GM12865 (cell line): ENCODE data around the gene FIBCD1.

Source experiments
- DNase-seq: peaks from one replicate; pipeline ENCODE4 v3.0.0; 2010; ENCODE audit warnings: low read depth
- H3K4me3 ChIP-seq: 2 replicates; pipeline ENCODE4 v1.5.1; 2011; ENCODE audit warnings: mild to moderate bottlenecking, low read depth, low read length, control low read depth
- TF ChIP-seq, protein P1 (sequence below): IDR thresholded peaks from 2 replicates; pipeline ENCODE4 v1.5.1; 2011; ENCODE audit warnings: low read length, control low read depth, low read depth, inconsistent platforms; ENCODE audit not compliant: insufficient read depth; ENCODE audit errors: missing control alignments

FIBCD1 gene

DNA sequence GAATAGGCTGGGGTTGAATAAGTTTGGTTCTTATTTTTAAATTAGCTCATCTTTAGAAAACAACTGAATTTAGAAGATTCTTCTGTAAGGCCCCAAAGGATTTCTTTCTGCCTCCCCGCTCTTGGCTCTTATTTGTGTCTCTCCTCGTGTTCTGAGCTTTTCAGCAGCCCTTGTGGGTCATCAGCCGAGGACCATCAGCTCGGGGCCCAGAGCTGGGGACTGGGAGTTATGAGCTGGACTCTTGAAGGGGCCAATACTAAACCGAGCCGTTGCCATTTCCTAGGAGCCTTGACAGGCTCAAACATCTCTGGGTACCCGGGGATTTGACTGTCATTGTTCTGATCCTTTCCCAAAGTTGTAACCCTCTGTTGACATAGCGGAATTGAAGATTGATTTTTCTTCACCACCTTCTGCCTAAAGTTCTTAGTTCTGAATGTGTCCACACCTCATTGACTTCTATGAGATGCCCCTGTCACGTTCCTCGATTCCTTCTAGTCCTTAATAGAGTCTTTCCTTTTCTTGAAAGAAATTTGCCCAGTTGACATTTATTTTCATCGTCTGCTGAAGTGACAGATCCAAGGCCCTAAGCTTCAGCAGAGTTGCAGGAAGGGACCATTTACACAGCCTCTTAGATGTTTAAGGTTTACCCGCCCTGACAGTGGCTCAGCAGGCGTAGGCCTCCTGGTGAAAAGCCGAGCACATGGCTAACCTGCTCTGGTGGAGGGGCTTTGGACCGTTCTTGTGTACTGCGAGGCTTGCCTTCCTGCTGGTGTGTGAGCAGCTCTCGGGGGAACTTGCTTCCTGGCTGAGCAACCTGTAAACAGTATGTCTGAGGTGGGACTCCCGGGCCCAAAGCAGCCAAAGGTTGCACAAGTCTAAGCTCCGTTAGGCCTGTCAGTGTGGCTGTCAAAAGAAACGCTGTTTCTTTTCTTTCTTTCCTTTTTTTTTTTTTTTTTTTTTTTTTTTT, 80.0 kb downstream of the FIBCD1 start:
- no peak overlapping the region for H3K4me3 ChIP-seq
- TF ChIP-seq, protein P1, sequence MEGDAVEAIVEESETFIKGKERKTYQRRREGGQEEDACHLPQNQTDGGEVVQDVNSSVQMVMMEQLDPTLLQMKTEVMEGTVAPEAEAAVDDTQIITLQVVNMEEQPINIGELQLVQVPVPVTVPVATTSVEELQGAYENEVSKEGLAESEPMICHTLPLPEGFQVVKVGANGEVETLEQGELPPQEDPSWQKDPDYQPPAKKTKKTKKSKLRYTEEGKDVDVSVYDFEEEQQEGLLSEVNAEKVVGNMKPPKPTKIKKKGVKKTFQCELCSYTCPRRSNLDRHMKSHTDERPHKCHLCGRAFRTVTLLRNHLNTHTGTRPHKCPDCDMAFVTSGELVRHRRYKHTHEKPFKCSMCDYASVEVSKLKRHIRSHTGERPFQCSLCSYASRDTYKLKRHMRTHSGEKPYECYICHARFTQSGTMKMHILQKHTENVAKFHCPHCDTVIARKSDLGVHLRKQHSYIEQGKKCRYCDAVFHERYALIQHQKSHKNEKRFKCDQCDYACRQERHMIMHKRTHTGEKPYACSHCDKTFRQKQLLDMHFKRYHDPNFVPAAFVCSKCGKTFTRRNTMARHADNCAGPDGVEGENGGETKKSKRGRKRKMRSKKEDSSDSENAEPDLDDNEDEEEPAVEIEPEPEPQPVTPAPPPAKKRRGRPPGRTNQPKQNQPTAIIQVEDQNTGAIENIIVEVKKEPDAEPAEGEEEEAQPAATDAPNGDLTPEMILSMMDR, result no peak
- no peak for DNase-seq

DNA sequence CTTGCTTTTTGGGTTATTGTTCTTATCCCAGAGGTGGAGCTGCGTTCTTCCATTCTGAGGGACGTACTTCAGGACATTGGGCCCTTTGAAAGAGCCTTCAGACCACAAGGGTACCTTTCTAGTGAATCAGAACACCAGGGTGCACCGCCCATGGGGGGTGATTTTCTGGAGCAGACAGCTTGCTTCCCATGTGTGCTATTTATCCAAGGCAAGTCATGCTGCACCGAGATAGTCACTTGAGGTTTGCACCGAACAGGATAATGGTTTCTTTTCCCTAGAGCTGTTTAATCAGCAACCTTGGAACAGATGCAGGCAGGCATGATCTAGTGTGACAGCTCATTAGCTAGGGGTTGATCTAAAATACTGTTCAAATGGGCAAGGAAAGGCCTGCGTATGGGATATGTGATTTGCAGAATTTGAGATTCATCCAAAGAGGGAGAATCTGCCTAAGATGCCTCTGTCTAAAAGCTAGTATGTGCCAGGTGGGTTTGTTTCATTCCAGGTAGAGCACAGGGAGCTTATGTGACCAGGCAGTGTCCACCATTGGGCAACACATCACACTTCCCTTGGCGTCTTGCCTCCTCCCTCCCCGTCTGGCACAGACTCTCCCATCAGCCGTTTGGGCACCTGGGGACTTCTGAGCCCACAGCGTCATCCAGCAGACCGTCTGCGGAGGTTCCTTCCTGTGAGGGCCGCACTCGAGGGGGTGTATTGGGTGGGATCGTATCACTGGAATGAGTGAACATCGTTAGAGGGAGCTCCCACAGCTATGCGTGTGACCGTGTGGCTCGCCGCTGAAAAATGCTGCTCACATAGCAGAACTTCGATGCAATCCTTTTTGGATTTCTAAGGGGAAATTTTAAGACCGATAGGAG, 80.9 kb downstream of the FIBCD1 start:
- TF ChIP-seq, protein P1, result no peak
- no peak overlapping the region for H3K4me3 ChIP-seq
- DNase-seq, result no peak

DNA sequence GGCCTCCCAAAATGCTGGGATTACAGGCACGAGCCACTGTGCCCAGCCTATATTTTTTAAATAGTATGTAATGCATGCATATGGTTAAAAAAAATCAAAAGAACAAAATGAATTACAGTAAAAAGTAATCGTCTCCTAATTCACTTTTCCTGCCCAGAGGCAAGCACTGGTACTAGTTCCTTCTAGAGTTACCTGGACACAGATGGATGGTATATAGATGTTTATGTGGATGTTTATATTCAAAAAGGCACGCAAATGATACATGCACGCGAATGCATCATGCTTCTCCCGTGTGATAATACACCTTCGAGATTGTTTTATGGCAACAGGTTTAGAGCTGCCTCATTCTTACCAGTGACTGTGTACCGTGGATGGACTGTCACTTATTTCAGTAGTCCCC, 82.6 kb downstream of the FIBCD1 start:
- TF ChIP-seq, protein P1, result no peak
- DNase-seq, result no peak
- no peak overlapping the region for H3K4me3 ChIP-seq

DNA sequence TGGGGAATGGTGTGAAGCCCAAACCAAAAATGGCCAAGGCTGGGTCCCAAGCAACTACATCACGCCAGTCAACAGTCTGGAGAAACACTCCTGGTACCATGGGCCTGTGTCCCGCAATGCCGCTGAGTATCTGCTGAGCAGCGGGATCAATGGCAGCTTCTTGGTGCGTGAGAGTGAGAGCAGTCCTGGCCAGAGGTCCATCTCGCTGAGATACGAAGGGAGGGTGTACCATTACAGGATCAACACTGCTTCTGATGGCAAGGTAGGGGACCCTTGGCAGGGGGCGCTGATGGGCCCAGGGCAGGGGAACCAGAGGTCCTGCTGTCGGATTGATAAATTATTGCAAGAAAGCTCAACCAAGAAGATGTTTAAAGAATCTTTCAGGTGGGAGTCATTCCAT, 84.2 kb downstream of the FIBCD1 start:
- no peak for DNase-seq
- TF ChIP-seq, protein P1, result no peak
- no peak overlapping the region for H3K4me3 ChIP-seq

DNA sequence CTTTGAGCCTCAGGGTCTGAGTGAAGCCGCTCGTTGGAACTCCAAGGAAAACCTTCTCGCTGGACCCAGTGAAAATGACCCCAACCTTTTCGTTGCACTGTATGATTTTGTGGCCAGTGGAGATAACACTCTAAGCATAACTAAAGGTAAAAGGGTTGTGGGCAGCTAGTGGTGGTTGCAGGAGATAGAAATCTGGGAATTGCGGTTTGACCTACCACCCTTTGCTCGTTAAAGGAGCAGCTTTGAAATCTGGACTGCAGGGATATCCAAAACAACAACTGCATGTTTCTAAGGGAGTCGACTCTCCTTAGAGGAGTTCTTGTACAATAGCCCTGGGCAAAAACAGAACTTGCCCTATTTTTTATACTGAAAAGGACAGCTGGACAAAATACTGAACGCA, 85.0 kb downstream of the FIBCD1 start:
- no peak overlapping the region for H3K4me3 ChIP-seq
- TF ChIP-seq, protein P1, result no peak
- no peak for DNase-seq

DNA sequence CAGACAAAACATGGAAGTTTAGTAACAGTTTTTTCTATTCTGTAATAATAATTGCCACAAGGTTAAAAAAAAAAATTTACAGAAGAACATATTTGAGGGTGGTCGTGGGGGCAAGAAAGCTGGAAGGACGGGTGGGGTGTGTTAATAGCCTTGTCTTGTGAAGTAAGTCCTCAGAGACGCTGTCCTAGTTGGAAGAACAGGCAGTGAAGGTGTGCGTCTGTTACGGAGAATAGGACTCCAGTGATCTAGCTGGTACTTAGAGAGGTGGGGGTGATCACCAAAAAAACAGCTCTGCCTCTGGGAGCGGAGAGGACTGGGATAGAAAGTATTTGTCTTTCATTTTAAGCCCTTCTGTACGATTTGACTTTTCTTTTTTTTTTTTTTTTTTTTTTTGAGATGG, 86.2 kb downstream of the FIBCD1 start:
- DNase-seq, result no peak
- TF ChIP-seq, protein P1, result no peak
- no peak overlapping the region for H3K4me3 ChIP-seq
